Activated CD4-positive, alpha-beta memory T cell treated with anti-CD3 and anti-CD28 coated beads for 36 hours (primary cell): ENCODE results near the gene LMF1. TPM values are rescaled to one million over a fixed set of nuclear protein-coding genes. Genes with fewer than 3 reads are reported as not detected.
A peak's percentile ranks its signal among the peaks of the same experiment; 100 is the strongest.

Experiments
- CTCF ChIA-PET: fragments of 350-600 bp; sonication (Branson Sonifier 250); formaldehyde crosslinking; loops from one replicate; lab custom pipeline; 2021; ENCODE audit warnings: antibody characterized with exemption, inconsistent platforms; lab: Charles Lee
- POLR2A ChIA-PET: fragments of 350-600 bp; sonication (Branson Sonifier 250); formaldehyde crosslinking; loops from one replicate; lab custom pipeline; 2021; ENCODE audit warnings: antibody characterized with exemption; lab: Charles Lee
- DNase-seq: peaks from one replicate; pipeline ENCODE4 v3.0.0-alpha.2; 2020
- H3K27ac Mint-ChIP-seq: one replicate; pipeline ENCODE4 v1.8.0; 2021; ENCODE audit warnings: mixed read lengths
- H3K27me3 Mint-ChIP-seq: one replicate; pipeline ENCODE4 v1.8.0; 2021; ENCODE audit warnings: mixed read lengths
- H3K36me3 Mint-ChIP-seq: one replicate; pipeline ENCODE4 v1.8.0; 2021; ENCODE audit warnings: mixed read lengths
- H3K4me1 Mint-ChIP-seq: one replicate; pipeline ENCODE4 v1.8.0; 2021; ENCODE audit warnings: low read depth, mixed read lengths
- H3K4me3 Mint-ChIP-seq: one replicate; pipeline ENCODE4 v1.8.0; 2021; ENCODE audit warnings: mild to moderate bottlenecking, mixed read lengths
- H3K9me3 Mint-ChIP-seq: one replicate; pipeline ENCODE4 v1.8.0; 2021; ENCODE audit warnings: mixed read lengths
- intact Hi-C: fragments of 100-400 bp; cut with micrococcal nuclease; formaldehyde crosslinking; loops from one replicate; pipeline ENCODE4 v1.15.1; 2023
- total RNA-seq, 2 experiments: library from RNA; stranded (reverse); gene quantifications; one replicate each; pipeline ENCODE4 v1.2.3, GENCODE V29; 2021

The LMF1 gene
- total RNA-seq, 2 experiments from 2014 or later: 14.4 to 15.4 TPM

GRCh38 chr16:807347-808084 lies 163.3 kb downstream of the LMF1 start:
- Mint-ChIP-seq H3K4me3 (peak overlapping the region; percentile 95), H3K36me3 (no peaks in the 10 kb centered on the region), H3K4me1 (peaks cover 11% of the 10 kb centered on the region), H3K27ac (peak overlapping the region; percentile 87), H3K9me3 (no peaks in the 10 kb centered on the region), H3K27me3 (peaks cover 7% of the 10 kb centered on the region)
- peak; percentile 93 for DNase-seq
- POLR2A ChIA-PET: interaction anchor here (2.0 kb wide), 1 partner anchor 19 kb away, joined by 7 read pairs; the partner anchor contains the start of genes CHTF18 and RPUSD1
- intact Hi-C loops: loop anchor here (5.0 kb wide), 1 partner anchor 165 kb away; the partner anchor contains the start of gene LMF1
- CTCF ChIA-PET: no interaction called here

DNA sequence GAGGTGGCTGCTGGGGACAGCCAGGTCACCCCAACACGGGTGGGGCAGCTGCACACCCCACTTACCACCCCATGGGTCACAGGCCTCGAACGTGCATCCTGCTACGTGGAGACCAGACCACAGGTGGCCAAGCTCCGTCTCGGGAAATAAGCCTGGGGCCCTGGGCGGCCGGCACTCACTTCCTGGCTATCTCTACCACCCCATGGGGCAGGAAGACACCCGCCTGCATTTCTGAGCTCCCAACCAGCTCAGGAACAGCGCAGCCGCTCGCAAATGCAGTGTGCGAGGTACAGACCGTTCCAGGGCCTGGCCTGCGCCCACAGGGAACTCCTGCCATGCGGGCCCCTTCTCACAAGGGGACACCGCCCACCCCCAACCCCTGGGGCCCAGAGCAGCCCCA lies 165.3 kb downstream of the LMF1 start:
- ChIA-PET POLR2A (interaction anchor here (2.0 kb wide), 1 partner anchor 17 kb away, joined by 7 read pairs; the partner anchor contains the start of genes CHTF18 and RPUSD1), CTCF (interaction anchor here (1.5 kb wide), 1 partner anchor 93 kb away, joined by 3 read pairs; no protein-coding TSS in a partner anchor)
- peaks cover 11% of the 10 kb centered on the region for H3K4me1 Mint-ChIP-seq
- no peak for DNase-seq
- H3K9me3 Mint-ChIP-seq: no peaks in the 10 kb centered on the region
- no peak overlapping the region for H3K4me3 Mint-ChIP-seq
- no peak overlapping the region for H3K27ac Mint-ChIP-seq
- H3K36me3 Mint-ChIP-seq: no peaks in the 10 kb centered on the region
- intact Hi-C loops: loop anchor here (5.0 kb wide), 1 partner anchor 167 kb away; the partner anchor contains the start of gene LMF1
- peaks cover 9% of the 10 kb centered on the region for H3K27me3 Mint-ChIP-seq

DNA sequence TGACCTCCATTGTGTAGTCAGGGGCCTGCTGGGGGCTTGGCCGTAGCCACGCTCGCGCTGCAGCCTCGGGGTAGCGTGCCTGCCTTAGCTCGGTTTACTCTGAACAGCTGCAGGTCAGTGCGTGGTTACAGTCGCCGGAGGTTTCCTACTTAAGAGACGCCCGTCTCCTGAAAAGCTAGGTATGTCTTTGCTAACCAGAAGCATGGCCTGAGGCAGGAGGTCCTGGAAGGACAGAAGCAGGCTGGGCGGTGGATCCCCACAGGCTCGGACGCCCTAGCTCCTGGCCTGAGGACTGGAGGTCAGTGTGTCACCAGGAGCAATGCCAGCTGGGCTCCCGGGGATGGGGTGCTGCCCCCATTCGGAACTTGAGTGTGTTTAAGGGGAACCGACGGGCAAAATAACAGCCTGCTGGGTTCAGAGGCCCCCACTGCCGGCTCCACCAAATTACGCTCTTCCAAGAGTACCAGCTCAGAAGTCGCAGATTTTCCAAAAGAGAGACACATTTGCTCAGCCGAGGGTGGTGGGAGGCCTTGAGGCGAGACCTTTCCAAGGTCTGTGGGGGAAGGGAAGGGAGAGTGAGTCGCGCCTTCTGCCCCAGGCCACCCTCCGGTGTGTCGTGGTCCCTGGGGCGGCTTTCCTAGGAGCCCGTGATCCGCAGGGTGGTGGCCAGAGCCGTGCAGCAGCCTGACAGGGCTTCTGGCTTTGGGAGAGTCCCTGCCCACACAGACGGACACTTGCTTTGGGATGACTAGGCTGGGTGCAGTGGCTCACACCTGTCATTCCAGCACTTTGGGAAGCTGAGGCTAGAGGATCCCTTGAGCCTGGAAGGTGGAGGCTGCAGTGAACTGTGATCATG lies 166.4 kb downstream of the LMF1 start:
- POLR2A ChIA-PET: no interaction called here
- Mint-ChIP-seq H3K27ac (no peak overlapping the region), H3K4me1 (peaks cover 11% of the 10 kb centered on the region), H3K36me3 (no peaks in the 10 kb centered on the region), H3K9me3 (no peaks in the 10 kb centered on the region), H3K27me3 (peaks cover 9% of the 10 kb centered on the region), H3K4me3 (no peak overlapping the region)
- intact Hi-C loops: loop anchor here (5.0 kb wide), 1 partner anchor 168 kb away; the partner anchor contains the start of gene LMF1
- DNase-seq: no peak
- CTCF ChIA-PET: interaction anchor here (1.3 to 1.5 kb wide), 2 partner anchors 17 to 92 kb away, joined by 3 to 4 read pairs; partner anchors contain the start of genes CHTF18 and RPUSD1

- H3K4me3 Mint-ChIP-seq: no peak overlapping the region
- no peaks in the 10 kb centered on the region for H3K9me3 Mint-ChIP-seq
- H3K36me3 Mint-ChIP-seq: no peaks in the 10 kb centered on the region
- ChIA-PET CTCF (interaction anchor here (1.3 kb wide), 1 partner anchor 16 kb away, joined by 4 read pairs; the partner anchor contains the start of genes CHTF18 and RPUSD1), POLR2A (no interaction called here)
- no peak for DNase-seq
- H3K27ac Mint-ChIP-seq: no peak overlapping the region
- H3K27me3 Mint-ChIP-seq: peaks cover 9% of the 10 kb centered on the region
- intact Hi-C loops: no loop called here
- H3K4me1 Mint-ChIP-seq: peaks cover 11% of the 10 kb centered on the region
These were observed 167.1 kb downstream of the LMF1 start for GRCh38 chr16:803754-804080.

Other genes with a start within 250 kb of the LMF1 start
- gene ANTKMT, start 249.8 kb downstream of the LMF1 start, total RNA-seq: 10 to 100 TPM; 31.2 to 34.9 TPM
- gene CCDC78, start 244.5 kb downstream of the LMF1 start, total RNA-seq: 1 to 10 TPM; 3.3 to 4.2 TPM
- 10 to 100 TPM; 14.2 to 15.2 TPM for gene HAGHL, start 243.9 kb downstream of the LMF1 start, total RNA-seq
- gene CIAO3, start 230.0 kb downstream of the LMF1 start, total RNA-seq: 10 to 100 TPM; 31.8 to 32.2 TPM
- not detected for gene MSLN, start 210.2 kb downstream of the LMF1 start, total RNA-seq
- 10 to 100 TPM; 13.7 to 15.5 TPM for gene RPUSD1, start 182.6 kb downstream of the LMF1 start, total RNA-seq
- gene CHTF18, start 182.4 kb downstream of the LMF1 start, total RNA-seq: 100 to 1,000 TPM; 101 to 102 TPM
- not detected for gene GNG13, start 170.2 kb downstream of the LMF1 start, total RNA-seq
- 1 to 10 TPM; 2.0 to 2.6 TPM for gene SOX8, start 10.8 kb upstream of the LMF1 start, total RNA-seq
- gene SSTR5, start 101.8 kb upstream of the LMF1 start, total RNA-seq: not detected
- not detected for gene C1QTNF8, start 125.3 kb upstream of the LMF1 start, total RNA-seq
- under 1 TPM; 0.26 to 0.61 TPM for gene CACNA1H, start 182.1 kb upstream of the LMF1 start, total RNA-seq